CD14-positive monocyte (primary cell): Measurements from ENCODE around the gene ERV3-1. TPM values are rescaled to one million over a fixed set of nuclear protein-coding genes. Genes with fewer than 3 reads are reported as not detected.
"Not testable (repeated sequence)": the region's sequence is repeated elsewhere in the genome, so short reads cannot be mapped to it uniquely, and the experiment has no call there.

Experiments used
- DNase-seq, 3 donors: peaks; one replicate each; pipeline ENCODE4 v3.0.0-alpha.2; 2011 to 2022
- H2AFZ ChIP-seq: 2 replicates; pipeline ENCODE4 v1.6.0; 2012; ENCODE audit warnings: mild to moderate bottlenecking, low read depth, low read length, inconsistent platforms; ENCODE audit not compliant: insufficient read depth, poor library complexity, severe bottlenecking
- H3K27ac ChIP-seq, 2 donors: 1 replicate in 1 of 2; 2 replicates in 1 of 2; pipeline ENCODE4 v1.5.1; 2012 to 2013; ENCODE audit warnings: low read length in 2 of 2, control low read depth in 1 of 2, inconsistent platforms in 1 of 2, low read depth in 1 of 2, mild to moderate bottlenecking in 1 of 2
- H3K27me3 ChIP-seq, 2 donors: one replicate each; pipeline versions ENCODE4 v1.6.0 to v1.6.1; 2011 to 2013; ENCODE audit warnings: low read length in 2 of 2; ENCODE audit not compliant: control insufficient read depth in 2 of 2, insufficient read depth in 2 of 2
- H3K36me3 ChIP-seq, 2 donors: replicated peaks in 1 of 2; 1 replicate in 1 of 2; 2 replicates in 1 of 2; pipeline versions ENCODE4 v1.5.1 to v1.6.1; 2012 to 2013; ENCODE audit warnings: low read length in 2 of 2, control low read depth in 1 of 2, inconsistent platforms in 1 of 2, mild to moderate bottlenecking in 1 of 2; ENCODE audit not compliant: insufficient read depth in 2 of 2, control insufficient read depth in 1 of 2
- H3K4me1 ChIP-seq, 2 donors: 1 replicate in 1 of 2; 2 replicates in 1 of 2; pipeline versions ENCODE4 v1.5.1 to v1.6.1; 2012 to 2013; ENCODE audit warnings: low read length in 2 of 2, control low read depth in 1 of 2, inconsistent platforms in 1 of 2, mild to moderate bottlenecking in 1 of 2, moderate library complexity in 1 of 2; ENCODE audit not compliant: insufficient read depth in 2 of 2, control insufficient read depth in 1 of 2
- H3K4me2 ChIP-seq: replicated peaks from 2 replicates; pipeline ENCODE3; 2012; ENCODE audit warnings: low read length, moderate library complexity, mild to moderate bottlenecking; ENCODE audit not compliant: poor library complexity, severe bottlenecking; ENCODE audit errors: extremely low read depth
- H3K4me3 ChIP-seq, 3 experiments: fragments of 200-600 bp in 1 of 3; sonication (generic) in 1 of 3; replicated peaks in 1 of 3; 1 replicate in 2 of 3; 2 replicates in 1 of 3; pipeline ENCODE4 v1.5.1; 2011 to 2013; ENCODE audit warnings: low read length in 3 of 3, mild to moderate bottlenecking in 3 of 3, control low read depth in 2 of 3, low read depth in 2 of 3, inconsistent platforms in 1 of 3, moderate library complexity in 1 of 3
- H3K79me2 ChIP-seq: 2 replicates; pipeline ENCODE4 v1.6.0; 2012; ENCODE audit warnings: mild to moderate bottlenecking, control low read depth, inconsistent platforms, low read length, moderate library complexity; ENCODE audit not compliant: insufficient read depth
- H3K9ac ChIP-seq: 2 replicates; pipeline ENCODE4 v1.6.0; 2017; ENCODE audit warnings: low read length, mild to moderate bottlenecking; ENCODE audit not compliant: insufficient read depth, poor library complexity, severe bottlenecking
- H3K9me3 ChIP-seq, 2 donors: replicated peaks in 1 of 2; 1 replicate in 1 of 2; 2 replicates in 1 of 2; pipeline versions ENCODE4 v1.5.1 to v1.6.1; 2012 to 2013; ENCODE audit warnings: low read length in 2 of 2, control low read depth in 1 of 2; ENCODE audit not compliant: control insufficient read depth in 1 of 2, insufficient read depth in 1 of 2
- H4K20me1 ChIP-seq: 2 replicates; pipeline ENCODE4 v1.6.0; 2012; ENCODE audit warnings: mild to moderate bottlenecking, low read length, control low read depth, moderate library complexity; ENCODE audit not compliant: insufficient read depth
- H3K27ac Mint-ChIP-seq, 7 donors: one replicate each; pipeline ENCODE4 v1.8.0; 2020; ENCODE audit warnings: mild to moderate bottlenecking in 7 of 7, mixed read lengths in 7 of 7, moderate library complexity in 6 of 7, inconsistent platforms in 2 of 7
- H3K27me3 Mint-ChIP-seq, 3 donors: one replicate each; pipeline ENCODE4 v1.8.0; 2021 to 2022; ENCODE audit warnings: low read depth in 3 of 3, mild to moderate bottlenecking in 3 of 3, mixed read lengths in 3 of 3, moderate library complexity in 3 of 3, inconsistent platforms in 1 of 3
- H3K36me3 Mint-ChIP-seq, 2 donors: one replicate each; pipeline ENCODE4 v1.8.0; 2020; ENCODE audit warnings: mixed read lengths in 2 of 2, inconsistent platforms in 1 of 2, mild to moderate bottlenecking in 1 of 2
- H3K4me1 Mint-ChIP-seq: one replicate; pipeline ENCODE4 v1.8.0; 2020; ENCODE audit warnings: mild to moderate bottlenecking, mixed read lengths
- H3K4me3 Mint-ChIP-seq, 2 donors: one replicate each; pipeline ENCODE4 v1.8.0; 2020; ENCODE audit warnings: mild to moderate bottlenecking in 2 of 2, mixed read lengths in 2 of 2, moderate library complexity in 1 of 2
- H3K9me3 Mint-ChIP-seq, 7 donors: one replicate each; pipeline ENCODE4 v1.8.0; 2020 to 2022; ENCODE audit warnings: mixed read lengths in 7 of 7, mild to moderate bottlenecking in 6 of 7, moderate library complexity in 6 of 7, inconsistent platforms in 2 of 7
- WGBS: methylation state at CpG from one replicate; pipeline ENCODE4 v1.1.5; 2013; ENCODE audit warnings: missing lambda C conversion rate; ENCODE audit not compliant: insufficient coverage; 5-methylcytosine and 5-hydroxymethylcytosine counted together
- intact Hi-C, 2 donors: fragments of 100-400 bp; cut with micrococcal nuclease; formaldehyde crosslinking; loops; one replicate each; pipeline versions ENCODE4 v1.15.0 to v1.15.1; 2023
- polyA plus RNA-seq, 3 donors: library from polyadenylated mRNA; depleted of rRNA in 1 of 3; unstranded in 2 of 3; stranded (reverse) in 1 of 3; fragments of 300-500 nt in 2 of 3; fragments of >200 nt in 1 of 3; fragmentation: Illumina TruSeq in 2 of 3; gene quantifications; 1 replicate in 2 of 3; 2 replicates in 1 of 3; pipeline ENCODE4 v1.2.3, GENCODE V29; 2012 to 2021

ERV3-1 gene
- polyA plus RNA-seq, 3 donors = 2.1 to 23.4 (median 7.9) TPM

GRCh38 chr7:65035469-65035868 is 29.0 kb upstream of the ERV3-1 start:
- not testable (repeated sequence) for H3K27me3 ChIP-seq, H3K36me3 ChIP-seq, H3K27me3 Mint-ChIP-seq, H3K4me2 ChIP-seq, H4K20me1 ChIP-seq, H3K9ac ChIP-seq, H2AFZ ChIP-seq, H3K36me3 Mint-ChIP-seq, H3K4me3 Mint-ChIP-seq, H3K9me3 ChIP-seq, DNase-seq
- Mint-ChIP-seq H3K9me3 (peaks cover 4 to 14% (median 7%) of the 10 kb centered on the region in 7 donors), H3K27ac (peak overlapping the region; percentile 91 to 99 (median 97)), H3K4me1 (peaks cover 40% of the 10 kb centered on the region)
- Histone ChIP-seq H3K4me1 (peaks cover 28 to 35% of the 10 kb centered on the region in 2 donors), H3K27ac (peak overlapping the region; percentile 91), H3K79me2 (peaks cover 18% of the 10 kb centered on the region), H3K4me3 (peak overlapping the region in 1 of 3 experiments; percentile 66)
- intact Hi-C loops = loop anchor here (5.0 kb wide), 2 partner anchors 33 to 38 kb away; no protein-coding TSS in a partner anchor

DNA sequence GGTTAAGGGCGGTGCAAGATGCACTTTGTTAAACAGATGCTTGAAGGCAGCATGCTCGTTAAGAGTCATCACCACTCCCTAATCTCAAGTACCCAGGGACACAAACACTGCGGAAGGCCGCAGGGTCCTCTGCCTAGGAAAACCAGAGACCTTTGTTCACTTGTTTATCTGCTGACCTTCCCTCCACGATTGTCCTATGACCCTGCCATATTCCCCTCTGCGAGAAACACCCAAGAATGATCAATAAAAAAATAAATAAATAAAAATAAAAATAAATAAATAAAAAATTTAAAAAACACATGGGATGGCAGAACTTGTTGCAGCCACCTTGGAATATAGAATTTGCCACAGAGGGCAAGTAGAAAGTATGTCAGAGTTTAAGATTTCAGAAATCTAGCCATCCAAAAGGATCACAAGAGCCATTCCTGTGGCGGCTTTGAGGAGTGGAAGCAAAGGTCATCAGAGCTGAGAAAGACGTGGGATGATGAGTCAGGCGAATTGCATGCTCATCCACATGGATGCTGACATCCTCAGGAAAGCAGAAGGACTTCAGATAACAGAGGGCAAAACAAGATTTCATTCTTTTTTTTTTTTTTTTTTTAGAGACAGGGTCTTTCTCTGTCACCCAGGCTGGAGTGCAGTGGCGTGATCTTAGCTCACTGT is 27.8 kb upstream of the ERV3-1 start:
- H3K9me3 ChIP-seq, DNase-seq, intact Hi-C loops, H3K9ac ChIP-seq, H3K36me3 ChIP-seq, H3K4me2 ChIP-seq, H3K27ac Mint-ChIP-seq, H3K79me2 ChIP-seq, H3K4me3 ChIP-seq, H3K27me3 ChIP-seq, H3K27ac ChIP-seq, H3K4me3 Mint-ChIP-seq, H3K36me3 Mint-ChIP-seq, H3K27me3 Mint-ChIP-seq, H2AFZ ChIP-seq, H4K20me1 ChIP-seq: not testable (repeated sequence)
- WGBS = no CpG with 5 or more reads among the region's 10 CpGs
- Mint-ChIP-seq H3K4me1 (peaks cover 32% of the 10 kb centered on the region), H3K9me3 (peaks cover 4 to 14% (median 7%) of the 10 kb centered on the region in 7 donors)
- peaks cover 23 to 26% of the 10 kb centered on the region in 2 donors for H3K4me1 ChIP-seq

DNA sequence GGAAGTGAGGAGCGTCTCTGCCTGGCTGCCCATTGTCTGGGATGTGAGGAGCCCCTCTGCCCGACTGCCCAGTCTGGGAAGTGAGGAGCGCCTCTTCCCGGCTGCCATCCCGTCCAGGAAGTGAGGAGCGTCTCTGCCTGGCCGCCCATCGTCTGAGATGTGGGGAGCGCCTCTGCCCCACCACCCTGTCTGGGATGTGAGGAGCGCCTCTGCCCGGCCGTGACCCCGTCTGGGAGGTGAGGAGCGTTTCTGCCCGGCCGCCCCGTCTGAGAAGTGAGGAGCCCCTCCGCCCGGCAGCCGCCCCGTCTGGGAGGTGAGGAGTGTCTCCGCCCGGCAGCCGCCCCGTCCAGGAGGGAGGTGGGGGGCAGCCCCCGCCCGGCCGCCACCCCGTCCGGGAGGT is 26.9 kb upstream of the ERV3-1 start:
- intact Hi-C loops, H4K20me1 ChIP-seq, H3K36me3 Mint-ChIP-seq, H3K4me2 ChIP-seq, H3K4me3 Mint-ChIP-seq, H2AFZ ChIP-seq, H3K4me3 ChIP-seq, H3K79me2 ChIP-seq, H3K27ac ChIP-seq, H3K9me3 ChIP-seq, H3K9ac ChIP-seq, H3K36me3 ChIP-seq, H3K27me3 Mint-ChIP-seq, H3K27me3 ChIP-seq, DNase-seq: not testable (repeated sequence)
- H3K4me1 Mint-ChIP-seq = peaks cover 28% of the 10 kb centered on the region
- H3K27ac Mint-ChIP-seq = peak overlapping the region in 1 of 7 donors; percentile 43
- H3K4me1 ChIP-seq = peaks cover 20 to 22% of the 10 kb centered on the region in 2 donors
- 95% methylated on average over 12 of the region's 30 CpGs for WGBS
- peaks cover 4 to 14% (median 7%) of the 10 kb centered on the region in 7 donors for H3K9me3 Mint-ChIP-seq

GRCh38 chr7:65025023-65025422 is 18.5 kb upstream of the ERV3-1 start:
- not testable (repeated sequence) for H3K4me1 ChIP-seq, H3K36me3 Mint-ChIP-seq

More at GRCh38 chr7:65025023-65025422, 18.5 kb upstream of the ERV3-1 start:
- H3K4me2 ChIP-seq, DNase-seq, intact Hi-C loops, H4K20me1 ChIP-seq, H3K4me1 Mint-ChIP-seq, H3K36me3 ChIP-seq, H3K27ac ChIP-seq, H3K27ac Mint-ChIP-seq, H3K27me3 ChIP-seq, H3K27me3 Mint-ChIP-seq, H3K4me3 ChIP-seq, H2AFZ ChIP-seq, H3K9ac ChIP-seq, H3K79me2 ChIP-seq, H3K4me3 Mint-ChIP-seq: not testable (repeated sequence)
- peaks cover 10 to 36% (median 27%) of the 10 kb centered on the region in 7 donors for H3K9me3 Mint-ChIP-seq
- peaks cover 5 to 11% of the 10 kb centered on the region in 2 donors for H3K9me3 ChIP-seq
